Endothelial cell (in vitro differentiated cells): ENCODE results near the gene GPX5. TPM values are rescaled to one million over a fixed set of nuclear protein-coding genes. Genes with fewer than 3 reads are reported as not detected.
"Not testable (repeated sequence)": the region's sequence is repeated elsewhere in the genome, so short reads cannot be mapped to it uniquely, and the experiment has no call there.

Experiments used
- DNase-seq: peaks from one replicate; pipeline ENCODE4 v3.0.0; 2021; ENCODE audit warnings: low spot score
- H3K27ac Mint-ChIP-seq: one replicate; pipeline ENCODE4 v1.8.0; 2021; ENCODE audit warnings: mixed read lengths, inconsistent platforms; ENCODE audit not compliant: unreplicated experiment
- H3K27me3 Mint-ChIP-seq: one replicate; pipeline ENCODE4 v1.8.0; 2021; ENCODE audit warnings: mild to moderate bottlenecking, moderate library complexity, mixed read lengths, inconsistent platforms; ENCODE audit not compliant: unreplicated experiment
- H3K36me3 Mint-ChIP-seq: one replicate; pipeline ENCODE4 v1.8.0; 2021; ENCODE audit warnings: mild to moderate bottlenecking, low read depth, mixed read lengths, inconsistent platforms; ENCODE audit not compliant: unreplicated experiment
- H3K4me1 Mint-ChIP-seq: one replicate; pipeline ENCODE4 v1.8.0; 2021; ENCODE audit warnings: mild to moderate bottlenecking, mixed read lengths, inconsistent platforms; ENCODE audit not compliant: unreplicated experiment
- H3K4me3 Mint-ChIP-seq: one replicate; pipeline ENCODE4 v1.8.0; 2021; ENCODE audit warnings: mild to moderate bottlenecking, mixed read lengths, inconsistent platforms; ENCODE audit not compliant: unreplicated experiment
- H3K9me3 Mint-ChIP-seq: one replicate; pipeline ENCODE4 v1.8.0; 2021; ENCODE audit warnings: mixed read lengths, inconsistent platforms; ENCODE audit not compliant: unreplicated experiment
- CTCF ChIP-seq: fragments of 200-600 bp; sonication (generic); IDR thresholded peaks from one replicate; pipeline ENCODE4 v1.5.0; 2021; ENCODE audit warnings: antibody characterized with exemption; ENCODE audit not compliant: unreplicated experiment
- total RNA-seq: library from RNA; stranded (reverse); fragmentation: NEBNext Ultra II Directional; extraction: Animal tissue kit (Norgen Biotek cat#: 25700); gene quantifications from one replicate; pipeline ENCODE4 v1.2.1, GENCODE V29; 2021; ENCODE audit not compliant: unreplicated experiment

Gene GPX5
- total RNA-seq, 1 donor from 2014 or later: not detected

DNA sequence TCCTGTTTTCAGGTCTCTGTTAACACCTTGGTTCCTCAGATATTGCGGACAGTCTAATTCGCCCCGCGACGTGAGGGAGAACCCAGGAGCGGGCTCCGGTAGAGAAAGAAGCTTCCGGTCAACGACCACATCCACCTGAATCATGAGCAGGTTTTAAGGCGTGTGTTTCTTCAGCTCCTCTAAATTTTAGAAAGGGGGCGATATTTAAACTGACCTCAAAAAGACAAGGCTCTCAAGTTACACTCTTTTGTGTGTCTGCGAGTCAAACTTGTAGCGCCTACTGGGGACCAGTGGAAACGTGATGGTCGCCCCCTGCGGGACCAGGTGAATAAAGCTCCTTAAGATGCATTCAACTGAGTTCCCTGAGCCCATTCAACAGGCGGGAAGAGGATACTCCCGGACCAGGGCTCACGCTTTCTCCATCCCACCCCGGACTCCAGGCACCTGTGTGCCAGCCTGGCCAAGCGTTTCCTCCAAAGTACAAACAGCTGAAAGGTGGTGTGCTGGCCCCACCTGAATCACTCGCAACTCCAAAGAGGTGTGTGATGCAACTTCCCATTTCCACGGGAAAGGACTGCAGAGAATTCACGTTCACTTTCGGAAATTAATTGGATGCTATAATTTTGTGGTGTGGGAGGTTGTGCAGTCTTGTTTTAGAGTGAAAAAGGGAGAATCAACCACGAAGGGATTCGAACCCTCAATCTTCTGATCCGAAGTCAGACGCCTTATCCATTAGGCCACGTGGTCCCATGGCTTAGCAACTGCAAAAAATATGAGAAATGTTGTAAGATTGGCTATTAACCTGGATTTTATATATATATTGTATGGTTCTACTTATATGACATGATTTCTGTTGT lies 17.0 kb downstream of the GPX5 start:
- peaks cover 29% of the 10 kb centered on the region for H3K4me1 Mint-ChIP-seq
- H3K27ac Mint-ChIP-seq: peak overlapping the region; percentile 89
- TF ChIP-seq CTCF: peak; percentile 84
- no peaks in the 10 kb centered on the region for H3K9me3 Mint-ChIP-seq
- H3K4me3 Mint-ChIP-seq: peak overlapping the region; percentile 91
- no peaks in the 10 kb centered on the region for H3K36me3 Mint-ChIP-seq
- peaks cover 8% of the 10 kb centered on the region for H3K27me3 Mint-ChIP-seq
- peak; percentile 78 for DNase-seq

GRCh38 chr6:28543651-28544610 lies 18.2 kb downstream of the GPX5 start:
- Mint-ChIP-seq H3K4me1 (peaks cover 21% of the 10 kb centered on the region), H3K27ac (peak overlapping the region; percentile 67), H3K4me3 (peak overlapping the region; percentile 84), H3K27me3 (peaks cover 8% of the 10 kb centered on the region), H3K9me3 (no peaks in the 10 kb centered on the region), H3K36me3 (no peaks in the 10 kb centered on the region)
- no peak for TF ChIP-seq CTCF
- peak; percentile 15 for DNase-seq

DNA sequence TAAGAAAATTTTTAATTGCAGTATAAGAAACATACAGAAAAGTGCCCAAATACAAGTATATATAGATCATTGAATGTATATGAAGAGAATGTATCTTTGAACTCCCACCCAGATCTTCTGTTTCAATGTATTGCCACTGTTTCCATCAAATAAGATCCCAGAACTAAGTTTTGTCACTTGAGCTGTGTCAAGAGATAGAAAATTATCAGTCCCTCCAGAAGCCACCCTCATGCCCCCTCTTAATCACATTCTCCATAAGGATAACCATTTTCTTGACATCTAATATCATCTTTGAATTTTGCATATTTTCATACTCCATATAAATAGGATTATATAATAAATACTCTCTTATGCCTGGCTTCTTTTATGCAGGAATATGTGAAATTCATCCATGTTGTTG lies 20.3 kb downstream of the GPX5 start:
- peaks cover 20% of the 10 kb centered on the region for H3K4me1 Mint-ChIP-seq
- H3K27me3 Mint-ChIP-seq: peaks cover 9% of the 10 kb centered on the region
- H3K36me3 Mint-ChIP-seq: no peaks in the 10 kb centered on the region
- DNase-seq: no peak
- H3K9me3 Mint-ChIP-seq: no peaks in the 10 kb centered on the region
- H3K4me3 Mint-ChIP-seq: no peak overlapping the region
- H3K27ac Mint-ChIP-seq: no peak overlapping the region
- TF ChIP-seq CTCF: no peak

- peaks cover 26% of the 10 kb centered on the region for H3K4me1 Mint-ChIP-seq
- H3K9me3 Mint-ChIP-seq, H3K36me3 Mint-ChIP-seq, H3K4me3 Mint-ChIP-seq, H3K27me3 Mint-ChIP-seq, H3K27ac Mint-ChIP-seq, DNase-seq: not testable (repeated sequence)
These were observed 21.3 kb downstream of the GPX5 start for GRCh38 chr6:28547003-28547402.

DNA sequence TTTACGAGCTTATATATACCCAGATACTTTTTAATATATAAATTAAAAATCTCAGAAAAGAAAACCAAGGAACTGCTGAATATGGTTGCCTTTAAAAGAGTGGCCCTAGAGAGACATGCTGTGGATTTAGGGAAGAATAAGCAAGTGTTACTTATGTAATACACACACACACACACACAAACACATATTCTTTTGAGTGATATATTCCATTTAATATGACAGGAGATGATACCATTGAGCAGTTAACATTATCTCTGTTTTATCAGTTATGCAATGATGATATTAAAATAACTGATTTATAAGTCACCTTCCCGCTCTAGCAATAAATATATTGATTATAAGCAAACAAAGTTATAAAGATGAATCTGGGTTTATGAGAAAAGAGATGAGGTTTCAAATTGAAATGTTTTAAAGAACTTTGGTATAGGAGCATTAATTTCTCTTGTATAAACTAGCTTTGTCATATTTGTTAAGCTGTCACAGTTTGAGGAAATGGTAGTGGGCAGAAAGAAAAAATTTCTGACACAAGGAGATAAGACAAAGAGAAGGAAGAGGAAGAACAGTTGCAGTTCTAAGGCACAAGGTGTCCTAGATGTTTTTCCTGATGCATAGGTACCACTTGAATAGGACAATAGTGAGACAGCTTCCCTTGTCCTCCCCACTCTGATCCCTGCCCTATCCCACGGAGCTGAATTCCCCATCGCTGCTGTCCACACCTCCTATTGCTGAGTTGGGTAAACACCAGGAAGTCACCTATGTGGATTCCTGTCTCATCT lies 26.4 kb downstream of the GPX5 start:
- H3K36me3 Mint-ChIP-seq: no peaks in the 10 kb centered on the region
- peak overlapping the region; percentile 81 for H3K27ac Mint-ChIP-seq
- no peak for TF ChIP-seq CTCF
- no peak overlapping the region for H3K4me3 Mint-ChIP-seq
- peaks cover 43% of the 10 kb centered on the region for H3K4me1 Mint-ChIP-seq
- DNase-seq: no peak
- peaks cover 3% of the 10 kb centered on the region for H3K27me3 Mint-ChIP-seq
- H3K9me3 Mint-ChIP-seq: no peaks in the 10 kb centered on the region
